ENCODE results near the gene PRPF19. TPM values are rescaled to one million over a fixed set of nuclear protein-coding genes. Genes with fewer than 3 reads are reported as not detected.

PRPF19 gene
- total RNA-seq, 1 donor, result 39.8 TPM

GRCh38 chr11:60945295-60945667 lies 38.9 kb upstream of the PRPF19 start:
- Histone ChIP-seq H3K9me3 (ENCODE audit: low read depth, low read length) (no peaks in the 10 kb centered on the region), H4K20me1 (ENCODE audit: insufficient read depth, low read length) (peaks cover 4% of the 10 kb centered on the region), H3K4me2 (ENCODE audit: insufficient read depth, low read length) (no peak overlapping the region), H3K4me3 (ENCODE audit: insufficient read depth, low read length) (no peak overlapping the region), H3K27ac (ENCODE audit: low read depth, low read length) (no peak overlapping the region), H3K4me1 (ENCODE audit: insufficient read depth, low read length) (no peaks in the 10 kb centered on the region), H2AFZ (ENCODE audit: low read length) (no peak overlapping the region), H3K36me3 (ENCODE audit: insufficient read depth, low read length) (no peaks in the 10 kb centered on the region), H3K79me2 (ENCODE audit: insufficient read depth, low read length) (no peaks in the 10 kb centered on the region), H3K27me3 (ENCODE audit: insufficient read depth, low read length) (no peaks in the 10 kb centered on the region)
- TF ChIP-seq, protein P1, sequence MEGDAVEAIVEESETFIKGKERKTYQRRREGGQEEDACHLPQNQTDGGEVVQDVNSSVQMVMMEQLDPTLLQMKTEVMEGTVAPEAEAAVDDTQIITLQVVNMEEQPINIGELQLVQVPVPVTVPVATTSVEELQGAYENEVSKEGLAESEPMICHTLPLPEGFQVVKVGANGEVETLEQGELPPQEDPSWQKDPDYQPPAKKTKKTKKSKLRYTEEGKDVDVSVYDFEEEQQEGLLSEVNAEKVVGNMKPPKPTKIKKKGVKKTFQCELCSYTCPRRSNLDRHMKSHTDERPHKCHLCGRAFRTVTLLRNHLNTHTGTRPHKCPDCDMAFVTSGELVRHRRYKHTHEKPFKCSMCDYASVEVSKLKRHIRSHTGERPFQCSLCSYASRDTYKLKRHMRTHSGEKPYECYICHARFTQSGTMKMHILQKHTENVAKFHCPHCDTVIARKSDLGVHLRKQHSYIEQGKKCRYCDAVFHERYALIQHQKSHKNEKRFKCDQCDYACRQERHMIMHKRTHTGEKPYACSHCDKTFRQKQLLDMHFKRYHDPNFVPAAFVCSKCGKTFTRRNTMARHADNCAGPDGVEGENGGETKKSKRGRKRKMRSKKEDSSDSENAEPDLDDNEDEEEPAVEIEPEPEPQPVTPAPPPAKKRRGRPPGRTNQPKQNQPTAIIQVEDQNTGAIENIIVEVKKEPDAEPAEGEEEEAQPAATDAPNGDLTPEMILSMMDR (IDR thresholded peaks at IDR 0.05; ENCODE audit: extremely low read depth, low read depth, low read length), result no peak
- DNase-seq (ENCODE audit: insufficient read length, low spot score, missing footprints), result no peak

DNA sequence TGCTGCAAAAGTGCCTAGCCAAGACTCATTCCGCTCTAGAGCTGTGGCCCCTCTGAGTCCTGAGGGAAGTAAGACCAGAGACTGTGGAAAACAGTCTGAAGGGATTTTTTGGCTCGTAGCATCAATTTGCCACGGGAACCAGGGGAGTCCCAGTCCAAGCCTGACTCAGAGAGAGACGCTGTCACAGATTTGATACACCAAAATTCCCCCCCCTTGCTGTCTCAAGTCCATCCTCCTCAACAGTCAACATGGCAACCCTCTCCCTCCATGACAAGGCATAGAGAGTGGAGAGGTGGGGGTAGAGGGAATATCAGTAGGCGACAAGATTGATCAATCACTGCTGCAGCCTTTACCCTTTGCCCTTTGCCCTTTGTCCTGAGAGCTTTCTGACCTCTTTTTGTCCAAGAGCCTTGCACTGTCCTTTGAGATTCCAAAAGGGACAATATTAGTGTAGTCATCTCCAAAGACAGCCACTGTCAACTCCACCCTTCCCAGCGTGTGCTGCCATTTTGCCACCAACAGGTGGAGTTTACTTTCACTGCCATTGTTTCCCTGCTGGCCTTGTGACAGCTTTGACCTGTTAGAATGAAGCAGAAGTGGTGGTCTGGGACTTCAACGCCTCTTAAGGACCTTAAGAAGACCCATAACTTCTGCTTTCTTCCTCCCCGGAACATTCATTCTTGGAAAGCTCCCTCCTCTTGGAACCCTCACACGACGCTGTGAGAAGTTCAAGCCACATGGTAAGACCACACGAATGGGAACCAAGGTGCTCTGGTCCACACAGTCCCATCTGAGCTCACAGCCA lies 38.3 kb upstream of the PRPF19 start:
- no peak overlapping the region for H3K4me2 ChIP-seq (ENCODE audit: insufficient read depth, low read length)
- peaks cover 4% of the 10 kb centered on the region for H4K20me1 ChIP-seq (ENCODE audit: insufficient read depth, low read length)
- no peak overlapping the region for H2AFZ ChIP-seq (ENCODE audit: low read length)
- no peaks in the 10 kb centered on the region for H3K27me3 ChIP-seq (ENCODE audit: insufficient read depth, low read length)
- no peaks in the 10 kb centered on the region for H3K4me1 ChIP-seq (ENCODE audit: insufficient read depth, low read length)
- H3K27ac ChIP-seq (ENCODE audit: low read depth, low read length), result no peak overlapping the region
- H3K4me3 ChIP-seq (ENCODE audit: insufficient read depth, low read length), result no peak overlapping the region
- H3K79me2 ChIP-seq (ENCODE audit: insufficient read depth, low read length), result no peaks in the 10 kb centered on the region
- TF ChIP-seq, protein P1 (IDR thresholded peaks at IDR 0.05; ENCODE audit: extremely low read depth, low read depth, low read length), result peak; percentile 10
- no peaks in the 10 kb centered on the region for H3K36me3 ChIP-seq (ENCODE audit: insufficient read depth, low read length)
- no peak for DNase-seq (ENCODE audit: insufficient read length, low spot score, missing footprints)
- H3K9me3 ChIP-seq (ENCODE audit: low read depth, low read length), result no peaks in the 10 kb centered on the region

DNA sequence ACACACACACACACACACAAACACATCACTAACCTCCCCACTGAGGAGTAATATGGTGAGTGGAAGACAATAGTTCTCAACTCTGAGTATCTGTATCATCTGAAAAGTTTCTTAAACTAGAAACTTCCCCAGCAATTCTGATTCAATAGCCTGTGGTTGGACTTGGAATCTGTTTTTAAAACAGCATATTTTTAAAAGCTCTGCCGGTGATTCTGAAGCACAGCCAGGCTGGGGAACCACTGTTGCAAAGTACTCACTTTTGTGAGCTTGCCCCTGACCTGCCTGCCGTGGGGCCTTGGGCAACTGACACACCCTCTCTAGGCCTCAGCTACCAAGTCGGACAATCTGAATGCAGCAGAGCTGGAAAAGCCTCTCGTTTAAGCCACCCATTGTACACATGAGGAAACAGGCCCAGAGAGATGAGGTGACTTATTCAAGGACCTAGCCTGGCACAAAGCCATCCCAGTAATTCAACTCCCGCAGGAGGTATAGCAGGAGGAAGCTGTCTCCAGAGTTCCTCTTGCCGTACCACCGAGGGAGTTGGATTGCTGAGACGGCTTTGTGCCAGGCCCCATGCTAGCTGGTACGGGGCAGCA lies 36.7 kb upstream of the PRPF19 start:
- no peak for DNase-seq (ENCODE audit: insufficient read length, low spot score, missing footprints)
- TF ChIP-seq, protein P1 (IDR thresholded peaks at IDR 0.05; ENCODE audit: extremely low read depth, low read depth, low read length), result no peak
- Histone ChIP-seq H4K20me1 (ENCODE audit: insufficient read depth, low read length) (peaks cover 4% of the 10 kb centered on the region), H3K4me2 (ENCODE audit: insufficient read depth, low read length) (no peak overlapping the region), H3K9me3 (ENCODE audit: low read depth, low read length) (no peaks in the 10 kb centered on the region), H3K36me3 (ENCODE audit: insufficient read depth, low read length) (no peaks in the 10 kb centered on the region), H3K27ac (ENCODE audit: low read depth, low read length) (no peak overlapping the region), H3K27me3 (ENCODE audit: insufficient read depth, low read length) (no peaks in the 10 kb centered on the region), H3K4me1 (ENCODE audit: insufficient read depth, low read length) (no peaks in the 10 kb centered on the region), H2AFZ (ENCODE audit: low read length) (no peak overlapping the region), H3K4me3 (ENCODE audit: insufficient read depth, low read length) (no peak overlapping the region), H3K79me2 (ENCODE audit: insufficient read depth, low read length) (no peaks in the 10 kb centered on the region)

DNA sequence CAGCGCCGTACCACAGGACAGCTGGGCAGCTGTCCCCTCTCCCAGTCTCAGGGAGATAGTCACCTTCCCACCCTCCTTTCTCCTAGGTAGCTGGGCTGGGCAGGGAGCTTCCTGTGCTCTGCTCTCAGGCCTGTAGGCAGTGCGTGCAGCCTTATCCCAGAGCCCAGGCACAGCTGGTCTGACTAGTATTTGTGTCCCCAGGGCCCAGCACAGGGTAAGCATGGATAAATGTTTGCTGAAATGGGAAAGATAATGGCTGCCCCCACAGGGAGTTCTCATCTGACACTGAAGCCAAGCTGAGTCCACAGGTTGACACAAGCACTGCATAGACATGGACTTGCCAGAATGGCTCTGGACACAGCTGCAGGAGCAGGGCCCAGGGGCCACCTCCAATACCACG lies 35.8 kb upstream of the PRPF19 start:
- H4K20me1 ChIP-seq (ENCODE audit: insufficient read depth, low read length), result peaks cover 4% of the 10 kb centered on the region
- no peaks in the 10 kb centered on the region for H3K36me3 ChIP-seq (ENCODE audit: insufficient read depth, low read length)

More for the DNA sequence above, 35.8 kb upstream of the PRPF19 start:
- DNase-seq (ENCODE audit: insufficient read length, low spot score, missing footprints), result no peak
- Histone ChIP-seq H3K4me2 (ENCODE audit: insufficient read depth, low read length) (no peak overlapping the region), H3K4me1 (ENCODE audit: insufficient read depth, low read length) (no peaks in the 10 kb centered on the region), H3K9me3 (ENCODE audit: low read depth, low read length) (no peaks in the 10 kb centered on the region), H3K4me3 (ENCODE audit: insufficient read depth, low read length) (no peak overlapping the region), H3K79me2 (ENCODE audit: insufficient read depth, low read length) (no peaks in the 10 kb centered on the region), H3K27ac (ENCODE audit: low read depth, low read length) (no peak overlapping the region), H3K27me3 (ENCODE audit: insufficient read depth, low read length) (no peaks in the 10 kb centered on the region), H2AFZ (ENCODE audit: low read length) (no peak overlapping the region)
- TF ChIP-seq, protein P1 (IDR thresholded peaks at IDR 0.05; ENCODE audit: extremely low read depth, low read depth, low read length), result no peak

Measured in osteoblast (primary cell).